IMR-90 (cell line): ENCODE data around the gene GSTK1. TPM values are rescaled to one million over a fixed set of nuclear protein-coding genes. Genes with fewer than 3 reads are reported as not detected.

Source experiments
- ATAC-seq: fragments of 200-7000 bp; cut with Tn5 transposase; 2 replicates; pipeline ENCODE4 v1.9.1; 2020; ENCODE audit warnings: low read depth, mild to moderate bottlenecking, moderate library complexity
- BruUV-seq: library from RNA; stranded (reverse); fragments of 400-500 nt; replicated peaks from 2 replicates; lab custom pipeline; 2021; lab: Mats Ljungman, UMichigan
- CTCF ChIA-PET: fragments of 300-600 bp; formaldehyde crosslinking; extraction: SDS; loops from one replicate; lab custom pipeline; 2021; ENCODE audit warnings: antibody characterized with exemption; lab: Yijun Ruan, JAX
- POLR2A ChIA-PET: fragments of 300-600 bp; sonication (Branson Sonifier 250); formaldehyde crosslinking; loops from one replicate; lab custom pipeline; 2022; ENCODE audit warnings: antibody characterized with exemption; ENCODE audit not compliant: unreplicated experiment; lab: Charles Lee
- DNase-seq: peaks from one replicate; pipeline ENCODE4 v3.0.0; 2013
- H2AFZ ChIP-seq: replicated peaks from 2 replicates; pipeline ENCODE3; 2013; ENCODE audit warnings: low read length, mild to moderate bottlenecking; ENCODE audit not compliant: poor library complexity
- H2AK5ac ChIP-seq: 2 replicates; pipeline ENCODE4 v1.6.1; 2013; ENCODE audit warnings: low read depth, low read length, inconsistent platforms
- H2AK9ac ChIP-seq: replicated peaks from 2 replicates; pipeline ENCODE3; 2013; ENCODE audit warnings: mild to moderate bottlenecking, low read depth, low read length, moderate library complexity; ENCODE audit not compliant: poor library complexity
- H2BK120ac ChIP-seq: 2 replicates; pipeline ENCODE4 v1.6.1; 2013; ENCODE audit warnings: low read depth, low read length, inconsistent platforms
- H2BK15ac ChIP-seq: 3 replicates; pipeline ENCODE4 v1.6.1; 2013; ENCODE audit warnings: low read depth, low read length, inconsistent platforms
- H2BK20ac ChIP-seq: 2 replicates; pipeline ENCODE4 v1.6.1; 2013; ENCODE audit warnings: low read depth, mild to moderate bottlenecking, inconsistent platforms, low read length, moderate library complexity
- H2BK5ac ChIP-seq: 2 replicates; pipeline ENCODE4 v1.6.1; 2013; ENCODE audit warnings: mild to moderate bottlenecking, low read depth, low read length, inconsistent platforms; ENCODE audit not compliant: poor library complexity, severe bottlenecking
- H3K14ac ChIP-seq: replicated peaks from 2 replicates; pipeline ENCODE4 v1.6.1; 2013; ENCODE audit warnings: low read depth, low read length, inconsistent platforms
- H3K18ac ChIP-seq: 2 replicates; pipeline ENCODE4 v1.6.1; 2013; ENCODE audit warnings: low read depth, low read length, control low read depth
- H3K23ac ChIP-seq: 2 replicates; pipeline ENCODE4 v1.6.1; 2013; ENCODE audit warnings: low read depth, low read length, inconsistent platforms
- H3K27ac ChIP-seq: 2 replicates; pipeline ENCODE4 v1.5.1; 2013; ENCODE audit warnings: mild to moderate bottlenecking, control low read depth, low read length; ENCODE audit not compliant: insufficient read depth
- H3K27me3 ChIP-seq: 2 replicates; pipeline ENCODE4 v1.6.1; 2013; ENCODE audit warnings: low read length; ENCODE audit not compliant: control insufficient read depth, insufficient read depth
- H3K36me3 ChIP-seq: 2 replicates; pipeline ENCODE4 v1.6.1; 2013; ENCODE audit warnings: low read length, mixed read lengths; ENCODE audit not compliant: control insufficient read depth, insufficient read depth
- H3K4ac ChIP-seq: 2 replicates; pipeline ENCODE4 v1.6.1; 2013; ENCODE audit warnings: low read depth, low read length, inconsistent platforms
- H3K4me1 ChIP-seq: 2 replicates; pipeline ENCODE4 v1.6.1; 2013; ENCODE audit warnings: low read length, mixed read lengths; ENCODE audit not compliant: control insufficient read depth, insufficient read depth
- H3K4me2 ChIP-seq: 2 replicates; pipeline ENCODE4 v1.6.1; 2013; ENCODE audit warnings: low read depth, mild to moderate bottlenecking, control low read depth, low read length, moderate library complexity
- H3K4me3 ChIP-seq: 2 replicates; pipeline ENCODE4 v1.5.1; 2013; ENCODE audit warnings: low read depth, mild to moderate bottlenecking, control low read depth, low read length, moderate library complexity; ENCODE audit not compliant: insufficient read depth
- H3K56ac ChIP-seq: 2 replicates; pipeline ENCODE4 v1.6.1; 2013; ENCODE audit warnings: low read length, inconsistent platforms; ENCODE audit not compliant: insufficient read depth; ENCODE audit errors: extremely low read depth
- H3K79me1 ChIP-seq, 2 experiments: 2 replicates each; pipeline ENCODE4 v1.6.1; 2013; ENCODE audit warnings: low read length in 2 of 2, inconsistent platforms in 1 of 2, low read depth in 1 of 2
- H3K9ac ChIP-seq: 2 replicates; pipeline ENCODE4 v1.6.1; 2013; ENCODE audit warnings: low read depth, low read length, control low read depth
- H3K9me1 ChIP-seq: 2 replicates; pipeline ENCODE4 v1.6.1; 2013; ENCODE audit warnings: low read length, inconsistent platforms; ENCODE audit not compliant: insufficient read depth
- H3K9me3 ChIP-seq: 2 replicates; pipeline ENCODE4 v1.6.1; 2013; ENCODE audit warnings: low read length; ENCODE audit not compliant: control insufficient read depth, insufficient read depth
- H4K20me1 ChIP-seq: 2 replicates; pipeline ENCODE4 v1.6.1; 2013; ENCODE audit warnings: low read length, inconsistent platforms; ENCODE audit not compliant: insufficient read depth
- H4K5ac ChIP-seq: 2 replicates; pipeline ENCODE4 v1.6.1; 2013; ENCODE audit warnings: mild to moderate bottlenecking, low read depth, low read length, control low read depth
- H4K8ac ChIP-seq, 2 experiments: 2 replicates each; pipeline ENCODE4 v1.6.1; 2013; ENCODE audit warnings: low read depth in 2 of 2, low read length in 2 of 2, control low read depth in 1 of 2, inconsistent platforms in 1 of 2
- H4K91ac ChIP-seq: 2 replicates; pipeline ENCODE4 v1.6.1; 2013; ENCODE audit warnings: low read depth, low read length, inconsistent platforms; ENCODE audit not compliant: insufficient read depth
- CEBPB ChIP-seq: IDR thresholded peaks from 2 replicates; pipeline ENCODE4 v1.6.1; 2012; ENCODE audit warnings: low read depth, low read length, improper control_type of control experiment
- MAZ ChIP-seq: IDR thresholded peaks from 2 replicates; pipeline ENCODE4 v1.6.1; 2012; ENCODE audit warnings: low read depth, mild to moderate bottlenecking, low read length, improper control_type of control experiment, moderate library complexity, borderline replicate concordance
- RFX5 ChIP-seq: IDR thresholded peaks from 2 replicates; pipeline ENCODE4 v1.8.0; 2012; ENCODE audit warnings: low read depth, mild to moderate bottlenecking, low read length, moderate library complexity
- SMC3 ChIP-seq: fragments of 150-350 bp; IDR thresholded peaks from 2 replicates; pipeline ENCODE4 v1.6.1; 2016; ENCODE audit warnings: low read depth, mild to moderate bottlenecking, antibody characterized with exemption, low read length, moderate library complexity
- dilution Hi-C: fragments of 300-500 bp; cut with HindIII; formaldehyde crosslinking; loops from one replicate; pipeline ENCODE4 v1.14.3; 2018; ENCODE audit warnings: low sequenced_read_pairs; ENCODE audit not compliant: unreplicated experiment
- in situ Hi-C: fragments of 300-500 bp; cut with MboI; formaldehyde crosslinking; loops from 3 replicates; pipeline ENCODE4 v1.14.3; 2019; ENCODE audit warnings: low sequenced_read_pairs, inconsistent platforms, mixed read lengths
- intact Hi-C: fragments of 100-400 bp; cut with micrococcal nuclease; formaldehyde crosslinking; loops from 2 replicates; pipeline ENCODE4 v1.10.0; 2022
- polyA plus RNA-seq, 3 experiments: library from polyadenylated mRNA; depleted of rRNA; stranded (reverse); fragments of >200 nt; gene quantifications; 2 replicates each; pipeline ENCODE4 v1.2.3, GENCODE V29; 2012; ENCODE audit warnings: low replicate concordance in 1 of 3
- total RNA-seq: library from RNA; depleted of rRNA; stranded (reverse); fragments of >200 nt; gene quantifications from 2 replicates; pipeline ENCODE4 v1.2.3, GENCODE V29; 2012

Gene GSTK1
- total and polyA plus RNA-seq, 2 of the 4 experiments (the other 2 are of a cell fraction), result 64.9 to 111 TPM

GRCh38 chr7:143239813-143240212 lies 23.4 kb upstream of the GSTK1 start:
- Histone ChIP-seq H3K36me3 (no peaks in the 10 kb centered on the region), H2BK120ac (no peak overlapping the region), H2BK20ac (no peak overlapping the region), H3K9ac (no peak overlapping the region), H3K79me1 (no peaks in the 10 kb centered on the region), H2BK15ac (no peak overlapping the region), H3K18ac (no peak overlapping the region), H3K4me1 (peaks cover 4% of the 10 kb centered on the region; the same call in 1 of the 2 replicates), H2AK9ac (no peak overlapping the region), H2AK5ac (no peak overlapping the region), H3K4me3 (no peak overlapping the region), H2BK5ac (no peak overlapping the region), H3K9me3 (peaks cover 2% of the 10 kb centered on the region; the same call in 1 of the 2 replicates), H3K4ac (no peak overlapping the region), H4K5ac (no peak overlapping the region), H4K91ac (no peak overlapping the region), H3K14ac (no peak overlapping the region), H3K56ac (no peak overlapping the region), H3K23ac (no peak overlapping the region), H4K8ac (no peak overlapping the region), H2AFZ (no peak overlapping the region), H3K27me3 (peaks cover 1% of the 10 kb centered on the region; the same call in 1 of the 2 replicates), H3K27ac (no peak overlapping the region), H3K4me2 (no peak overlapping the region), H3K9me1 (no peaks in the 10 kb centered on the region), H4K20me1 (no peaks in the 10 kb centered on the region)
- POLR2A ChIA-PET, result no interaction called here
- BruUV-seq, result no TSS peak
- in situ Hi-C loops (no loop called here), dilution Hi-C loops (no loop called here), intact Hi-C loops (loop anchor here (2.0 to 5.0 kb wide), 2 partner anchors 142 to 177 kb away; partner anchors contain the start of gene ZYX)
- ATAC-seq, result no peak
- TF ChIP-seq MAZ (no peak), CEBPB (peak; percentile 57), SMC3 (no peak), RFX5 (no peak)
- DNase-seq, result peak; percentile 19
- CTCF ChIA-PET, result interaction anchor here (0.6 to 2.2 kb wide), 19 partner anchors 8 to 922 kb away, joined by 3 to 24 read pairs (median 4); partner anchors contain the start of genes CLCN1, GSTK1 and TAS2R40
